SHP77 (cell line): Measurements from ENCODE around the gene FANCI.

Experiments
- DNase-seq, 2 experiments: peaks; one replicate each; lab custom pipeline; 2025; lab: John Stamatoyannopoulos, UW

Gene FANCI

GRCh38 chr15:89243691-89244573, at the start of gene FANCI:
Gene FANCI, plus strand, starts transcription at chr15:89243979. Its CDS starts 3,669 bp downstream, at chr15:89247648.
- DNase-seq, result peak; percentile 86 to 93

- DNase-seq, result no peak
These were observed 49.2 kb upstream of the FANCI start for GRCh38 chr15:89194608-89195007.

DNA sequence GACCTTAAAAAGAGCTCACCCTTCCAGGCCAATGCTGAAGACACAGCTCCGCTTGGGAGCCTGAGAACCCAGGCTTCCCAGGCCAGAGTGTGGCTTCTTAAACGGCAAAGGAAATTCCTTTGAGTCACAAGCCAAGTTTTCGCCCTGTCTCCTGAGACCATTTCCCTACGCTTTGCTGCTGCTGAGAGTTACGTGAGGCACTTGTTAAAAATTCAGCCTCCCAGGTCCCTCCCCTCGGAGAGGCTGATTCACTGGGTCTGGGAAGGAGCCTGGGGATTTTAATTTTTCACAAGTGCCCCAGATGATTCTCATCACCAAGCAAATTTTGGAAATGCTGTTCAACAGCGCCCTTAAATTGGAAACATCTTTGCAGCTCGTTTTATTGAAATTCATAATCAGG, 47.9 kb upstream of the FANCI start:
- no peak for DNase-seq

DNA sequence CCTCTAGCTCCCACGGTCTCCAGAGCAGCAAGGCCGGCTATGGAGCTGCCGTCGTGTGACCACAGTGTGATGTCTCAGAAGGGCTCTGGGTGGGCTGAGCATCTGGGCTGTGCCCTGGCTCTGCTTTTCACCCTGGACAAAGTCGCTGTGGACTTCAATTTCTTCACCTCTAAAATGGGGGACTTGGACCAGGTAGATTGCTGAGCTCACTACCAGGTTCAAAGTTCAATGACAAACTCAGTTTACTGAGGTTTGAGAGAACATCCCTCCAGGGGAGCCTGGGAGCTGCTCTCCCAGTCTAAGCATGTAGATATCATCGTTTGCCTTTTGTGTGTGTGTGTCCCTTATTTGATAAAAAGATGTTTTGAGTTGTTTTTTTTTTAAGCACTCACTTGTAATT, 47.5 kb upstream of the FANCI start:
- no peak for DNase-seq

DNA sequence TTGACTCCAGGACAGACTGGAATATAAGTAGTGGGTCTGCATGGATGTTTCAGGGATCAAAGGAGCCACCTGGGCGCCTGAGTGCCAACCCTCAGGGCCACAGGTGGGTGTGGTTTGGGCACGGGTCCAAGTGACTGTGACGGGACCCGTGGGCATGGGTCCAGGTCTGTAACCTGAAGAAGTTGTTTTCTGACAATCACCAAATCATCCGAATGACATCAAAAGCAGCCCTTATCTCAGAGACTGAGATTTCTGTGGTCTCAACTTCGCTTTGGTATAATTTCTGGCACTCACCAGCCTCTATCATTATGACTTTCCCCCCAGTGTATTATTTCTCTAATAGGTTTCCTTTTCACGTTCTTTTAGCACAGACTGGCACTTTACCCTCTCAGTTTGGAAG, 46.8 kb upstream of the FANCI start:
- DNase-seq, result peak in 1 of 2 experiments; percentile 10

GRCh38 chr15:89197503-89197971, 46.2 kb upstream of the FANCI start:
- DNase-seq, result no peak

GRCh38 chr15:89198196-89198595, 45.6 kb upstream of the FANCI start:
- DNase-seq, result no peak

DNA sequence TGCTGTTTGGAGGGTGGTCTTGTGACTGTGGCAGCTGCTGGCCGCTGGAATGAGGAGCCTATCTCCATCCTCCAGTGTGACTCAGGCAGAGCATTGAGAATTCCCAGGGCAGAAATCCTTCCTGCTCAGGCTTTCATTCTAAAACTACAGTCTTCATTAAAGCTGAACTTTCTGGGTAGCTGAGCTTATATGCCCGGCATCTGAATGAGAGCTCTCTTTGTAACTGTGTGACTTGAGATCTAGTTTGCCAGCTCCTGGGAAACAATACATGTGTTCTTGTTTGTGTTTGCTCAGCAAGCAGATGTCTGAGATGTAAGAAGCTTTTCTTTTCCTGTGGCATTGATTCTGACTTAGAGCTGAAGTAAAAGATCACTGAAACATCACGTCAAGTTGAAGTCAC, 44.8 kb upstream of the FANCI start:
- no peak for DNase-seq

GRCh38 chr15:89199746-89200145, 44.0 kb upstream of the FANCI start:
- DNase-seq, result no peak

- no peak for DNase-seq
These were observed 43.6 kb upstream of the FANCI start for GRCh38 chr15:89200182-89200581.

DNA sequence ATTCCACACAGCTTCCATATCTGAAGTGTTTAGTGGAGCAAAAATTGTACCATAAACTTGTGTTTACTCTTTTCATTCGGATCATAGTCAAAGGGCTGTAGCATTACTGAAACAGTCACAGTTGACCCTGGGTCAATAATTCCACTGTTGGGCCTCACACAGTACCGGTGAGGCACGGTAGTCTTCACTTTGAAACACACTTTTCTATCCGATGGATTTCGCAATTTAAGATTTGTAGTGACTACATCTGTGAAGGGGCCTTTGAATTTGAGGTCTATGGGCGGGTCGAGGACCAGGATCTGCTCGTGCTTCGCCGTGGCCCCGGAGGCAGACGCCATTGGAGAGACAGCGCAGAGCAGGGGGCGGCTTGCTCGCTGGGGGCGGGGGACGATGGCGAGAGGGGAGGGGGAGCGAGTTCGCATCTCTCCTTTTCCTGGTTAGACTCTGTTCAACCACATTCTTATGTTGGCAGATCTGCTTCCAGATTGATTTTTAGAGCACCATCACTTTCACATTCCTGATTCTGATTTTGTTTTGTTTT, 42.2 kb upstream of the FANCI start:
- no peak for DNase-seq

DNA sequence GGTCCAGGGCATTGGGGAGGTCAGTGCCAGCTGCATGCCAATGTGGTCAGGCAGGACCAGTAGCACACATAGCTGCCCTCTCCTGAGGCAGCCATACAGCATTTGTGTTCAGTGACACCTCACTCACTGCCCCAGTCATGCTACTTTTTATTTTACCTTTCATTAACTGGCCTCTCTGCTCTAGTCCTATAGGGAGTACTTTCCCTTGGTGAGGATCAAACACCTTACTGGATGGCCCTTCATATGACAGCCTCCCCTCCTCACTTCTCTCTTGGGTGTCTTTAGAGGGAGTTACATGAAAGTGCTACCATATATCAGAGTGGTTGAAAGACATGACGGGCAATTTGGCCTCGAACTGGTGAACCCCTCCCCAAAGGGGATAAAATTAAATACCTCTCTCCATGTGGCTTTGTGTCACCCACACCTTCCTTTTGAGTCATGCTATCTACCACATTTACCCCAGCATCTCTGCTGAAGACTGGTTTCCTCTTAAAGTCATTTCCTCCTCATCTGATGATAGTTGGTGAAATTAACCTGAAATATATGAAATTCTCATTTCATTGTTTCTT, 40.0 kb upstream of the FANCI start:
- DNase-seq, result no peak

DNA sequence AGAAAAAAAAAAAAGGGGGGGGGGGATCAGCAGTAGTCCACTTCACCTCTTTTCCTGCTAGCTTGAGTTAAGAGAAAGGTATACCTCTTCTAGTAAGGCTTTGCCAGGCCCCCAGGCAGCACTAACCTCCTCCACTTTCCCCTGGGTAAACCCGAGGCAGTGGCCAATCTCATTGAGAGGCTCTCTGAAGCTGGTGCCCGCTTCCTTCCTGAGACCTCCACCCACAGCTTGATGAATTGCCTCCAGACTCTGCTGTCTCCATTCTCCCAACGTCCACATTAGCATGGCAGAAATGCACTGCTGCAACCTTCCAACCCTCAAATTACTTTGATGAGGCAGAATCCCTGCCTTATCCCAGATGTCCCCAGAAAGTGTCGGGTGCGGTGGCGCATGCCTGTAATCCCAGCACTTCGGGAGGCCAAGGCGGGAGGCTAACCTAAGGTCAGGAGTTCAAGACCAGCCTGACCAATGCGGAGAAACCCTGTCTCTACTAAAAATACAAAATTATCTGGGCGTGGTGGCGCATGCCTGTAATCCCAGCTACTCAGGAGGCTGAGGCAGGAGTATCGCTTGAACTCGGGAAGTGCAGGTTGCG, 37.7 kb upstream of the FANCI start:
- DNase-seq, result no peak

GRCh38 chr15:89206908-89207331, 36.9 kb upstream of the FANCI start:
- DNase-seq, result peak; percentile 65 to 77

- no peak for DNase-seq
These were observed 35.5 kb upstream of the FANCI start for GRCh38 chr15:89208256-89208655.

DNA sequence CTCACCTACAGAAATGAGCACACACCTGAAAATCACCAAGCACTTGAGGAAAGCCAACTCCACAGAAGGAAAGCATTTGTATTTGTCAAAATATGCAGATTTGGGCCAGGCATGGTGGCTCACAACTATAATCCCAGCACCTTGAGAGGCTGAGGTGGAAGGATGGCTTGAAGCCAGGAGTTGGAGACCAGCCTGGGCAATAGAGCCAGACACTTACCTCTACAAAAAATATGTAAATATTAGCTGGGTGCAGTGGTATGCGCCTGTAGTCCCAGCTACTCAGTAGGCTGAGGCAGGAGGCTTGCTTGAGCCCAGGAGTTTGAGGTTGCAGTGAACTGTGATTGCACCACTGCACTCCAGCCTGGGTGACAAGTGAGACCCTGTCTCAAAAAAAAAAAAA, 34.7 kb upstream of the FANCI start:
- no peak for DNase-seq

DNA sequence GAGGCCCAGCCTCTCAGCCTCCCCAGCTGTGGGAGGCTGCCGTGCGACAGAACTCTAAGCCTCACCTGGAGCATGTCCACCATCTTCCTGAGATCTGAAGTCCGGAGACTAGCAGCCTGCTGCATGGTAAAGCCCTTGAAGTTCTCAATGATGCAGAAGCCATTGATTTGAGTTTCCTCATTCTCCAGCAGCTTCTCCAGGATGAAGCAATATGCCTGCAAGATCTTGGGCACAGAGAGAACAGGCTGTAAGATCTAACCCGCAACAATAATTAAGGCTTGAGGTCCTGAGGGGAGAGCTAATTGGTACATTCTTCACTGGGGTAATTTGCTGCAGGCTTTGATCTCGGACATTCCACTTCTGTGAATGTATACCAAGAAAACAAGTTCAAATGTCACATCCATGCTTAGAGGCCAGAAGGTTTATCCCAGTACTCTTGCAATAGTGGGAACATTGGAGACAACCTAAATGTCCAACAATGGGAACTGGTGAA, 32.1 kb upstream of the FANCI start:
- DNase-seq, result no peak

- DNase-seq, result no peak
These were observed 28.2 kb upstream of the FANCI start for GRCh38 chr15:89215627-89216026.

- no peak for DNase-seq
These were observed 26.7 kb upstream of the FANCI start for GRCh38 chr15:89217031-89217430.

DNA sequence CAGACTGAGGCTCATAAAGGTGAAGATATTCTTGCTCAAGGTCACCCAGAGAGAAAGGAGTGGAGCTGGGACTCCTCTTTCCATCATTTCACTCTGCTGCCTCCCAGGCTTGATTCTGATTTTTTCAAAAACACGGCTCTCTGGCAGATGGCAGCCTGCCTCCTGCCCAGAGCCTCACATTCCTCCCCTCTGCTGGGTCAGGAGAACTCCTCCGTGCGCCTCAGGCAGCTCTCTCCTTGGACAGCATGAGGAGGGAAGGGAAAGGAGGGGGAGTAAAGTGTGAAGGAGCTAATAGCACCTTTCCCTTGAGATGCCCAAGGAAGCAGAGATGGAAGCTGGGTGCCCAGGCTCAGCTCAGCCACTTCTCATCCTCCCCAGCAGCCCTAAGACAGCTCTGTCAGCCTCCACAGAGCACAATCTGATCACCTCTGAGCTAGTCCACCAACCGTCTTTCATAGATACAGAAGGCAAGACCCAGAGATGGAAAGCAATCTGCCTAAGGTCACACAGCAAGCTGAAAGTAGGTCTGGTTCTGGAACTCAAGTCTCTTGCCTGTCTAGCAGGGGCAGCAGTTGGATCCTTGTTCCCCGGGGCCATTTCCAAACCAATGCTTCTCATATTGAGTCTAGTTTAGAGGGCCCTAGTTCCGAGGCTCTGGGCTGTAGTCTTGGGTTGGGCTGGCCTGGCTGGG, 25.9 kb upstream of the FANCI start:
- no peak for DNase-seq

- DNase-seq, result no peak
These were observed 25.2 kb upstream of the FANCI start for GRCh38 chr15:89218531-89218930.

DNA sequence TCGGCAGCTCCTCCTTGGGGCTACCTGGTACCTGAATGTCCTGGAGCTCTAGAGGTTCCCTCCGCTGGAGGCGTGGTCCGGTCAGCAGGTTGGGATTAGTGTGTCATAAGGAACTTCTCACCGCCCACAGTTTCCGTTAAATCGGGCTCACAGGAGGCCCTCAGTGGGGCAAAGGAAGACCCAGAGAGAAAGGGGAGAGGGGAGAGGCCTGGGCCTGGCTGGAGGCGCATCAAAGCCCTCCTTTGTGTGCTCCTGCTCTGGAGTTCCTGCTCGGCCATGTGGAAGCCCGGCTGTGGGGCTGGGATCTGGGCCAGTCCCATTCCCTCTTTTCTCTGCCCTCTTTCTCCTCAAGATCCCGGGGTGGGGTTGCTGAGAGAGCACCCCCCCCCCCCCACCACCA, 22.2 kb upstream of the FANCI start, which contains the start of gene RLBP1:
TSS of gene RLBP1 (minus strand) at position 37 of the 400 bp plus-strand sequence. CDS start 2,604 bp downstream, outside the sequence.
- DNase-seq, result no peak
